NCI-H748 (cell line): Measurements from ENCODE around the gene CYP2A6.
"Not testable (repeated sequence)": the region's sequence is repeated elsewhere in the genome, so short reads cannot be mapped to it uniquely, and the experiment has no call there.

Experiments
- DNase-seq: peaks from one replicate; lab custom pipeline; 2025; ENCODE audit not compliant: unreplicated experiment; lab: John Stamatoyannopoulos, UW

CYP2A6 gene

DNA sequence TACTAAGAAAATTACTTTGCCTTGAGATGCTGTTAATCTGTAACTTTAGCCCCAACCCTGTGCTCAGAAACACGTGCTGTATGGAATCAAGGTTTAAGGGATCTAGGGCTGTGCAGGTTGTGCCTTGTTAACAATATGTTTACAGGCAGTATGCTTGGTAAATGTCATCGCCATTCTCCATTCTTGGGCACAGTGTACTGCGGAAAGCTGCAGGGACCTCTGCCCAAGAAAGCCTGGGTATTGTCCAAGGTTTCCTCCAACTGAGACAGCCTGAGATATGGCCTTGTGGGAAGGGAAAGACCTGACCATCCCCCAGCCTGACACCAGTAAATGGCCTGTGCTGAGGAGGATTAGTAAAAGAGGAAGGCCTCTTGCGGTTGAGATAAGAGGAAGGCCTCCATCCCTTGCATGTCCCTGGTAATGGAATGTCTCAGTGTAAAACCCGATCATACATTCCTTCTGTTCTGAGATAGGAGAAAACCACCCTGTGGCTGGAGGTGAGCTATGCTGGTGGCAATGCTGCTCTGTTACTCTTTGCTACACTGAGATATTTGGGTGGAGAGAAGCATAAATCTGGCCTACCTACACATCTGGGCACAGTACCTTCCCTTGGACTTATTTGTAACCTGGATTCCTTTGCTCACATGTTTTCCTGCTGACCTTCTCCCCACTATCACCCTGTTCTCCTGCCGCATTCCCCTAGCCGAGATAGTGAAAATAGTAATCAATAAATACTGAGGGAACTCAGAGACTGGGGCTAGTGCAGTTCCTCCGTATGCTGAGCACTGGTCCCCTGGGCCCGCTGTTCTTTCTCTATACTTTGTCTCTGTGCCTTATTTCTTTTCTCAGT, 27.3 kb downstream of the CYP2A6 start:
- DNase-seq = not testable (repeated sequence)

DNA sequence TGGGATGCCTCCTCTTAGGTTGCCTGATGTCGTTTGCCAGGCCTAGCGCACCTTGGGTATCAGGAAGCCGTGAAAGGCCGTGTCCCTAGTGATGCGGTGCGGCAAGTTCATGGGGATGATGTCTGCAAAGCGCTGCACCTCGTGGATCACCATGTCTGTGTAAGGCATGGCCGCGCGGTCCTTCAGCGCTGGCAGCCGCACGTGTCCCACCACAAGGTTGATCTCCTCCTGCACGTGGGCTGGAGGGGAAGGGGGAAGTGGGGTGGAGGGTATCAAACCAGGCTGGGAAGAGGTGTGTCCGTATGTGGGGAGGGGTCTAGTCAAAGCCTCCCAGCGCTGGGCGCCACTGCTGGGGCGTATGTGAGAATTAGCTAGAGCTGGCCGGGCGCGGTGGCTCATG, 28.1 kb downstream of the CYP2A6 start:
- no peak for DNase-seq

- peak; percentile 37 for DNase-seq
Observed at GRCh38 chr19:40819479-40820234, 30.6 kb downstream of the CYP2A6 start.

GRCh38 chr19:40818480-40819399, 31.5 kb downstream of the CYP2A6 start:
- peak; percentile 67 for DNase-seq

DNA sequence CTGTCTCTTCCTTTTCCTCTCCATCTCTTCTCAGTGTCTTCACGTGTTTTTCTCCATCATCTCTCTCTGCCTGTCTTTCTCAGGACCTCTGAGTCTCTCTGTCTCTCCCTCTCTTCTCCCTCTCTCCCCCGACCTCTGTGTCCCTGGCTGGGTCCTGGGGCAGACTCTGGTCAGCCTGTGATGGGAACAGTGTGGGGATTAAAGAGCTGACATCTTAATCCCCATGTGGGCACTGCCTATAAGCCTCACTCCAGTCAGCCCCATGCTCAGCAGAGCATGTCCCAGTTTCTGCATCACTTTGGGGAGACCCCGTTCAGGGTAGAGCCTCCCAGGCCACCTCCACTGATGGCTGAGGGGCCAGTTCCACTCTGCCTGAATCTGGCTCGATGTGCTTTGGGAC, 35.0 kb downstream of the CYP2A6 start:
- no peak for DNase-seq

DNA sequence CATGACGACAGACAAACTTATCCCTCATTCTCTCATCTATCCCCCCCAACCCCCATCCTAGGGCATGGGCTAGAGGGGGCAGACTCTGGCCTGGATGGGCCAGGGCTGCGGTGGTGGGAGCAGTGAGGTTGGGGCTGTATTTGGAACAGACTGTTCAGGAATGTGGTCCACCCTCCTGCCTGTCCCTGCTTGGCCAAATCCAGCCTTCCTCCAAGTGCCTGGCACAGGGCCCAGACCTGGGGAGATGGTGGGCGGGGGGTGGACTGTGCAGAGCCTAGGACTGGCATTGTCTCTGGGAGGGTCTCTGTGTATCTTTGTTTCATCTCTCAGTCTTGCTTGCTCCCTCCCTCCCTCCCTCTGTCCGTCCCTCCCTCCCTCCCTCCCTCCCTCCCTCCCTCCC, 37.1 kb downstream of the CYP2A6 start:
- DNase-seq = no peak

DNA sequence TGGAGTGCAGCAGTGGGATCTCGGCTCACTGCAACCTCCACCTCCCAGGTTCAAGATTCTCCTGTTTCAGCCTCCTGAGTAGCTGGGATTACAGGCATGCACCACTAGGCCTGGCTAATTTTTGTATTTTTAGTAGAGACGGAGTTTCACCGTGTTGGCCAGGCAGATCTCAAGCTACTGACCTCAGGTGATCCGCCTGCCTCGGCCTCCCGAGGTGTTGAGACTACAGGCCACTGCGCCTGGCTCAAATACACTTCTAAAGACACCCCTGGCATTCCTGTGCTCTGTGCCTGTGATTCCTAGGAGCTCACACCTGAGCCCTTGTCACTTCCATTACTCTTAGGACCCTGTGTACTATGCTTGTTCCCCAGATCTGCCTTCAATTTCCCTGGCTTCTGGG, 37.7 kb downstream of the CYP2A6 start:
- not testable (repeated sequence) for DNase-seq

- DNase-seq = peak; percentile 21
Observed at GRCh38 chr19:40811478-40812341, 38.5 kb downstream of the CYP2A6 start.

GRCh38 chr19:40810649-40811408, 39.4 kb downstream of the CYP2A6 start:
- peak; percentile 85 for DNase-seq

- DNase-seq = no peak
Observed at GRCh38 chr19:40810160-40810559, 40.1 kb downstream of the CYP2A6 start.

DNA sequence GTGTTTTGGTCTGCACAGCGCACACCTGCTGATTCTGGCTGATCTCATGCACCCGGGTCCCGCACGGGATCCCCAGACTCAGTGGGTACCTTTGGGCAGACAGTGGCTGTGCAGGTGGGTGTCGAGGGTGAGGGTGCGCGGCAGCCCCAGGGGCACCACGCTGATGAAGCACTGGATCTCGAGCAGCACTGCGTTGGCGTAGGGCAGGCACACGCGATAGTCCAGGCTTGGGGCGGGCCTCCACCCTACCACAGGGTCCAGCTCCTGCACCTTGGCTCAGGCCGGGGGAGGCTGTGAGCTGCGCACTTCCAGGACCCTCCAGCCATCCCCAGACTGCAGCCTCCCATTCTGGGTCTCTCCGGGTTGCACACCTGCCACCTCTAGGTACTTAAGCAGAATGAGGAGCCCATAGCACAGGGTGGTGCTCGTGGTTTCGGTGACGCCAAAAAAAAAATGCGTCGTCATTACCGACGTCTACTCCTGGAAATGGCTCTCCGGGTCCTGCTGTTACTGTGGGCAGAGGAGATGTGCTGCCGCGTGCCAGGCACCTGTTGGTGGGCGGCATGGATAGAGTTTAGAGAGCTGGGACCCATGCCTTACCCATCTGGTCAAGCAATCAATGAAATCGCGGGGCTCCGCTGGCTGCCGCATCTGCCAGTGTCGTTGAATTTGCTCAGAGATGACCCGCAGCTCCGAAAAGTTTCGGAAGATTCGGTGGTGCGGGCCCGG, 40.7 kb downstream of the CYP2A6 start:
- DNase-seq = no peak

GRCh38 chr19:40808497-40808896, 41.8 kb downstream of the CYP2A6 start:
- no peak for DNase-seq

GRCh38 chr19:40808021-40808325, 42.3 kb downstream of the CYP2A6 start:
- no peak for DNase-seq

GRCh38 chr19:40807147-40808020, 42.9 kb downstream of the CYP2A6 start:
- peak; percentile 36 for DNase-seq

DNA sequence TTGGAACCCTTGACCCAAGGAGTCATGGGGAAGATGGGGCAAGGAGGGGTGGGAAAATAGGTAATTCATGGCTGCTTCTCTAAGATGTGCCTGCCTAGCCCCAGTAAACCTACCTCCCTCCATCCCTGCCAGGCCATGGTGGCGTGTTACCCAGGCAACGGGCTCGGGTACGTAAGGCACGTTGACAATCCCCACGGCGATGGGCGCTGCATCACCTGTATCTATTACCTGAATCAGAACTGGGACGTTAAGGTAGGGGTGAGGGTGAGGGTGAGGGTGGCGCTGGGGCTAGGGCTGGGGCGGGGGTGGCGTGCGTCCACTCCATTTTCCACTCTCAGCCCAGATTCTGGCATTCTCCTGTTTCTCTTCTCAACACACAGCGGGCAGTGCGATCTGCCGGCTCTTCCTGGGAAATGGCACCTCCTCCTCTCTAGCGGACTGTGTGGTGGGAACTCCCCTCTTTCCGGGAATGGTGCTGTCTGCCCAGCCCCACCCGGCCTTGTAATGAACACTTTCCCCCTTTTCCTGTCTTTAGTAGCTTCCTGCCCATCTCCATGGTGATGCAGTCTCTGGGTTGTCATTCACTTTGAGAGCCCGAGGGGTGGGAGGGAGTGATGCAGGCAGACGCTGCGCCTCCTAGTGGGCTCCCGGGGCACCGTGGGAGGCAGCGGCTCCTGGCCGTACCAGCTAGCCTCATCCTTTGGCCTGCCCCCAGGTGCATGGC, 43.7 kb downstream of the CYP2A6 start:
- peak; percentile 86 for DNase-seq

DNA sequence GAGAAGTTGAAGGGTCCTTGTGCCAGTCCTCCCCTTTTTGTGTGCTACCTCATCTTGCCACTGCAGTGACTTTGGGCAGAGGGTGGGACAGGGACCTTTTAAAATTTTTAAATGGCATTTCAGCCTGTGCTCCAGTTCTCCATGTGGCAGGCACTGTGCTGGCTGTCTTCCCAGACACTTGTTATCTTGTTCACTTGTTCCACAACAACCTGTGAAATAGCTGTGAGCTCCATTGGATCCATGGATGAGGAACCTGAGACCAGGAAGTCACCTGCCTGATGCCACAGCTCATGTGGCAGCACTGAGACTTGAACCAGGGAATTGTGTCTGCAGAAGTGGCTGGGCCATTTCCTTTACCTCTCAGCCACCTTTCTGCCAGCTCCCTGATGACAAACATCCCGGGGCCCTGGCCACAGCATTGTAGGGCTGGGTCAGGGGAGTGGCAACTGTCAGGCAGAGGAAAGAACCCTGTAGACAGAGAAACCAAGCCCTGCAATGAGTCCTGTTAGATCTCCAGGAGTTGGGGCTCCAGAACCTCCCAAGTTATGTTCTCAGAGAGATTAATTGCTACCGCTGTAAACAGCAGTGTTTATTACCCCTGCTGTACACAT, 44.9 kb downstream of the CYP2A6 start:
- no peak for DNase-seq

GRCh38 chr19:40804783-40805242, 45.4 kb downstream of the CYP2A6 start:
- no peak for DNase-seq
